ENCODE measurements around the gene PTPRN2.

Gene PTPRN2

GRCh38 chr7:157688533-157689268 lies 898.9 kb downstream of the PTPRN2 start:
- no peak overlapping the region for H3K4me3 ChIP-seq (ENCODE audit: low read depth, low read length)

- H3K4me3 ChIP-seq (ENCODE audit: low read depth, low read length): no peak overlapping the region
Measured at GRCh38 chr7:157687845-157688532, 899.6 kb downstream of the PTPRN2 start.

DNA sequence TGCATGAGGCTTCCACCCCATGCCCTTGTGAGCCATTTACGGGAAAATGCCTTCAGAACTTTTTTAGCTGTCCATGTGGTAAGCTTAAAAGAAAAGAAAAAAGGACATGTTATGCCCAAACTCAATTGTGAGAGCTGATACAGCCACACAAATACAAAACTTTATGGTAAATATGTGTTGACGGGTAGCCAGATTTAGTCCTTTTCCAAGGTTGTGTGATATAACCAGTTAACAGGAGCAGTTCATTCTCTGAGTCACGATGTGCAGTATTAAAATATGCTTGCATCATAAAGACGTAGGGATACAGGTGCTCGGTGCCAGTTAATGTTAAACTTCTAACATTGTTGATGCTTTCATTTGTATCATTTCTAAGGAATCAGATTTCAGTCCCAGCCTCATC lies 900.5 kb downstream of the PTPRN2 start:
- no peak overlapping the region for H3K4me3 ChIP-seq (ENCODE audit: low read depth, low read length)

DNA sequence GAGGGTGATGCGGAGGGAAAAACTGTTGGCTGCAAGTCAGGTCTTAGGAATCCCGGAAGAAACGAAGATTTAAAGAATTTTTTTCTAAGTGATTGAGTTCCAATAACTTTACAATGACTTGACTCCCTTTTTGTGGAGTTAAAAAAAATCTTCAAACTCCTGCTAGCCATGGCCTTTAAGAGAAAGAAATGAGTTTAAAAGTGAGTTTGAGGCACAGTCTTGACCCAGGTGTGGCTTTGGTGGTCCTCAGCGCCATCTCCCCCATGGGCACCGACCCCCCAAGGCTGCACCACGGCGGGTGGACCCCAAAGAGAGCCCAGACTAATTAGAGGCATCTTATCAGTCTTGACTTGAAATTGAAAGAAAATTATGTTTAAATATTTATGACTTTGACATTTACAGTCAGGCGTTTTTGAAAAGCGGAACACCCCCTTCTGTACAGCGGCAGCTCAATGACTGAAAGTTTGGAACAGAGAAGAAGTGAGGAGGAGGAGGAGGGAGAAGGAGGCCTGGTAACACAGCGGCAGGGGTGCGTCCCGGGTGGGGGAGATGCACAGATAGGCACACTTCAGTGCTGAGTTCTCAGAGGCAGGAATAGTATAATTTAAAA lies 901.2 kb downstream of the PTPRN2 start:
- no peak overlapping the region for H3K4me3 ChIP-seq (ENCODE audit: low read depth, low read length)

GRCh38 chr7:157685430-157686284 lies 902.0 kb downstream of the PTPRN2 start:
- no peak overlapping the region for H3K4me3 ChIP-seq (ENCODE audit: low read depth, low read length)

- no peak overlapping the region for H3K4me3 ChIP-seq (ENCODE audit: low read depth, low read length)
Measured at GRCh38 chr7:157684909-157685429, 902.7 kb downstream of the PTPRN2 start.

DNA sequence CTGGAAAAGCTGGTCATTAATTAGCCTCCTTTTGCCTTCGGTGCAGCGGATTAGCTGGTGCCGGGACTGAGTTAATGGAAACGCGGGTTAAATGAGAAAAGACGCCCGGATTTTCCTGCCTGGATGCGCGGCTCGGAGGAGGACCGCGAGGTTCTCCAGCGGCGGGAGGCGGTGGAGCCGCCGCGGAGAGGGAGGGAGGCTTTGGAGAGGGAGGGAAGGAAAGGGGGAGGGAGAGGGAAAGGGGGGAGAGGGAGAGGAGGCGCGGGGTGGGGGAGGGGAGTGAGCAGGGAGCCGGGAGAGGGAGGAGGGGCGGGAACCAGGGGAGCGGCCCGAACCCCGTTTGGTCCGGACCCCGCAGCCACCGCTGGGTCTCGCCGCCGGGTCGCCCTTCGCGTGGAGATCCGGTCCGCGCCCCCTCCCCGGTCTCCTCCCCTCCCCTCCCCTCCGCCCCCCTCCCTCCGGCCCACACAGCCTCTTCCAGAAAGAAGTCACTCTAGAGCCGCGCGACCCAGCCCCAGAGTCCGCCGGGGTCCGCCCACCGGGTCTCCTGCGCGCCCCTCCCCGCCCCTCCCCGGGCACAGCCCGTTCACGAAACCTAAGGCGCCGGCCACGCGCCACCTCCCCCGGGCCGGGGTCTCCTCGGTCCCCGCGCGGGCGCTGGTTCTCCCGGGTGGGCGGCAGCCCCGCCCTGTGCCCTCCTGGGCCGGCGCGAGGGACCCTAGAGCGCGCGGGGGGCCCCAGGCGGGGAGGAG lies 903.3 kb downstream of the PTPRN2 start:
- H3K4me3 ChIP-seq (ENCODE audit: low read depth, low read length): no peak overlapping the region

GRCh38 chr7:157683747-157684156 lies 903.9 kb downstream of the PTPRN2 start:
- no peak overlapping the region for H3K4me3 ChIP-seq (ENCODE audit: low read depth, low read length)

- H3K4me3 ChIP-seq (ENCODE audit: low read depth, low read length): no peak overlapping the region
Measured at GRCh38 chr7:157682946-157683746, 904.5 kb downstream of the PTPRN2 start.

DNA sequence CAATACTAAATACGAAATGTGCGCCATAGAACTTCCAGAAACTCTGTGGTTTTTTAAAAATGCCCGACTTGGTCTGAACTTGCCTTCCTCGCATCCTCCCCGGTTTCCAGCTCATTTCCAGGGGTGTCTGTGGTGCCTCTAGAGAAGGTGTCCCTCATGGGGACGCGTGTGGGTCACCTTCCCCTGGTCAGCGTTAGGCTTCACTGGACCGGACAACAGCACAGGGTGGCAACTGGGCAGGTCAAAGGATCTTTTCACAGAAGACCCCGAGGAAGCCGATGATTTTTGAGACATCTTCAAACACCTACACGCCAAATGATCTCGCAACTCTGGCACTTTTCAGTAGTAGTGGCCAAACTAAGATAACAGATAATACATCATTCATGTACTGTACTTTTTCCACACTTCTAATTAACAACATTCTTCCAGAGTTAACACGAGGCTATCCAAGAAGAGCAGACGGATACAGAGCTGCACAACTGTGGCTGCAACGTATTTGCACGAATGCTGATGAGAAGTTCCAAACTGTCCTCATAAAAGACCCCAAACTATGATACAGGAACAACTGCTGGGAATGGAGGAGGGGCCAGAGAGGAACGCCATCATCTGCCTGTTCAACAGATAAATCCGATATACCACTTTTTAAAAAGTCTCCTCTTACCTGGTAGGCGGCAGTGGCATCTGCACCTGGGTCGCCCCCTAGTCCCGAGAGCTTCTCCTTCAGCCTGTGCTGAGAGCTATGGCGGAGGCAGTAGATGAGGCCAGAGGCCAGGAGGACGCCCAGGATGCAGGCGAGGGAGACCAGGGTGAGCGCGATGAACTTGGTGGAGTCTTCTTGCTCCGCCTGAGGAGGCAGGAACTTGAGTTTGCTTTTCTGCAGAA lies 905.3 kb downstream of the PTPRN2 start:
- H3K4me3 ChIP-seq (ENCODE audit: low read depth, low read length): no peak overlapping the region

GRCh38 chr7:157679607-157680006 lies 908.0 kb downstream of the PTPRN2 start:
- no peak overlapping the region for H3K4me3 ChIP-seq (ENCODE audit: low read depth, low read length)

- H3K4me3 ChIP-seq (ENCODE audit: low read depth, low read length): no peak overlapping the region
Measured at GRCh38 chr7:157678501-157678900, 909.1 kb downstream of the PTPRN2 start.

- H3K4me3 ChIP-seq (ENCODE audit: low read depth, low read length): no peak overlapping the region
Measured at GRCh38 chr7:157676456-157677255, 911.0 kb downstream of the PTPRN2 start.

GRCh38 chr7:157676001-157676400 lies 911.6 kb downstream of the PTPRN2 start:
- no peak overlapping the region for H3K4me3 ChIP-seq (ENCODE audit: low read depth, low read length)

- H3K4me3 ChIP-seq (ENCODE audit: low read depth, low read length): no peak overlapping the region
Measured at GRCh38 chr7:157675427-157675927, 912.1 kb downstream of the PTPRN2 start.

DNA sequence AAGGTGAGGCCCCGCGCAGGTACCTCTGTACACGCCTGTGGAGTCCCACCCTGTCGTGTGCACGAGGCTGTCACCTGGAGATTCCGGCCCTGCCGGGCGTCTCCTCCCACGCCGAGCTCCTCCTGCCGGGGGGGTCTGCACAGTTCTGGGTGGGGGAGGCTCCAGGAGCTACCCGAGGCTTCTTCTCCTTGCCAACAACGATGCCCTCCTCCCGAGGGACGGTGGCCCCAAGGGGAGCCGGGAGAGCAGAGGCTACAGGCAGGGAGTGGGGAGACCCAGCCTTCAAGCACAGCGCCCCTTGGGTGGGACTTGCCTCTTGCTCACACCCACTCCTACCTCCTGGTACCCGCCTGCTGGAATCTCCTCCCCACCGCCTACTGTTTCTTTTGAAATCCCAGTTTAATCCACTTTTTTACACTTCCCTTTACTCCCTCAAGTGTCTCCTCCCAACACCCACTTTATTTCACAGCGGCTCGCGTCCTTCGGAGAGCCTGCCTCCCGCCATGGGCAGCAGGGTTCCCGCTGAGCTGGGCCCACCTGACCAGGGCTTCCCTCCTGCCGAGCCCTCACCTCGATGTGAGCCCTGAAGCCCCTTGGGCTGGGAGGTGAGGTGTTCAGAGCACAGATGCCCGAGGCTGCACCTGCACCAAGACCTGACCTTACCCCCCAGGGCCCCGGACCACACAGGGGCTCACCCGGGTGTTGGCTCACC lies 912.8 kb downstream of the PTPRN2 start:
- H3K4me3 ChIP-seq (ENCODE audit: low read depth, low read length): no peak overlapping the region

All from iPS-11a (cell line).